ENCODE measurements around the gene BCAT1. TPM values are rescaled to one million over a fixed set of nuclear protein-coding genes. Genes with fewer than 3 reads are reported as not detected.

Gene BCAT1
- total and polyA plus RNA-seq, 2 of the 8 experiments (the other 6 are each of a cell fraction or from before 2014, with no cell fraction given) = 19.7 to 263 TPM

DNA sequence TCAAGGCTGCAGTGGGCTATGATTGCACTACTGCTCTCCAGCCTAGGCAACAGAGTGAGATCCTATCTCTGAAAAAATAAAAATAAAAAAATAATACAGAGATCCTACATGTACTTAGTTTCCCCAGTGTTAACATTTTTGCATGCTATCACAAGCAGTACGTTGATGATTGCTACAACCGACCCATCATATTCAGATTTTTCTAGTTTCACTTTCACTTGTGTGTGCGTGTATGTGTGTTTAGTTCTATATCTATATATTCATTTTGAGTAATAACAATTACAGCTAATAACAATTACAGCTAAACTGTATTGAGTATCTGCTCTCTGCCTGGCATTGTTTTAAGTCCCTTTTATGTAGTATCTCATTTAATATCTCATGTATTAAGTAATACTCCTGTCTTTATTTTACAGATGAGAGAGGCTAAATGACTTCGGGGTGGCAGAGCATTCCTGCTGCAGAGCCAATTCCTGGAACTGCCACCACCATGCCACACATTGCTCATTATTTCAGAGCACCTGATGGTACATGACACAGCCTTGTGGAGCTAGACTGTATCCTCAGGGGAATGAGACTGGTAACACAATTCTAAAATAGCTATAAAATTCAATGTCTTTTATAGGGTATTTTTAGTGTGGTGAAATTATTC is 153.1 kb downstream of the BCAT1 start:
- H2AK5ac ChIP-seq (ENCODE audit: low read depth, low read length) = no peak overlapping the region
- H4K8ac ChIP-seq (ENCODE audit: extremely low read depth, insufficient read depth, low read length) = no peak overlapping the region
- no peak overlapping the region for H2BK15ac ChIP-seq (ENCODE audit: low read length)
- no peaks in the 10 kb centered on the region for H3K27me3 ChIP-seq (replicated peaks in 1 of 4; ENCODE audit: control insufficient read depth in 3 of 4, extremely low read depth in 1 of 4, insufficient read depth in 3 of 4, low read length in 3 of 4)
- DNase-seq (ENCODE audit: low read depth in 1 of 2, low spot score in 2 of 2) (no peak), FAIRE-seq (no peak)
- no peak overlapping the region for H2BK5ac ChIP-seq (ENCODE audit: low read depth, low read length)
- no peaks in the 10 kb centered on the region for H3K23me2 ChIP-seq (ENCODE audit: low read depth, low read length)
- H3K18ac ChIP-seq (ENCODE audit: extremely low read depth, low read length) = no peak overlapping the region
- no peak overlapping the region for H2BK120ac ChIP-seq (replicated peaks; ENCODE audit: low read depth, low read length)
- H3K9me3 ChIP-seq (ENCODE audit: insufficient read depth in 2 of 2, low read depth in 1 of 2, low read length in 1 of 2) = no peaks in the 10 kb centered on the region
- no peak overlapping the region for H3K56ac ChIP-seq (replicated peaks; ENCODE audit: insufficient read length, low read depth, low read length)
- H2BK20ac ChIP-seq (ENCODE audit: low read length) = no peak overlapping the region
- H3K79me1 ChIP-seq (ENCODE audit: low read depth, low read length) = no peaks in the 10 kb centered on the region
- H3K4me3 ChIP-seq (ENCODE audit: extremely low read depth in 1 of 4, insufficient read depth in 2 of 4, low read depth in 3 of 4, low read length in 4 of 4) = no peak overlapping the region
- 90% methylated on average over 4 of the region's 4 CpGs; no CpG with 5 or more reads in 1 of the 2 experiments for WGBS, 2 experiments (ENCODE audit: extremely low coverage in 1 of 2, insufficient coverage in 1 of 2, insufficient read length in 1 of 2, insufficient replicate concordance in 2 of 2, low coverage in 1 of 2, low lambda C conversion rate in 2 of 2, missing lambda C conversion rate in 1 of 2)
- no peak overlapping the region for H3K23ac ChIP-seq (ENCODE audit: insufficient read length)
- no peak overlapping the region for H4K91ac ChIP-seq (replicated peaks; ENCODE audit: insufficient read length, low read length)
- CTCF ChIA-PET (ENCODE audit: partially characterized antibody) = interaction anchor here (0.5 to 1.9 kb wide), 2 partner anchors 9 to 897 kb away, joined by 3 to 7 read pairs; no protein-coding TSS in a partner anchor
- H3K36me3 ChIP-seq (ENCODE audit: control insufficient read depth in 2 of 4, insufficient read depth in 4 of 4, low read length in 3 of 4) = no peaks in the 10 kb centered on the region
- H2AFZ ChIP-seq (ENCODE audit: low read length) = no peak overlapping the region
- H3K79me2 ChIP-seq (ENCODE audit: control insufficient read depth in 1 of 2, insufficient read depth in 2 of 2, low read length in 2 of 2) = no peaks in the 10 kb centered on the region
- H3K14ac ChIP-seq (ENCODE audit: insufficient read length) = no peak overlapping the region
- H3K4me1 ChIP-seq (replicated peaks in 1 of 4; ENCODE audit: control insufficient read depth in 3 of 4, insufficient read depth in 4 of 4, low read length in 3 of 4) = no peaks in the 10 kb centered on the region
- POLR2A ChIA-PET (ENCODE audit: partially characterized antibody) = interaction anchor here (2.1 kb wide), 1 partner anchor 15 kb away, joined by 8 read pairs; no protein-coding TSS in a partner anchor
- no peak overlapping the region for H3K4me2 ChIP-seq (ENCODE audit: insufficient read depth in 1 of 2, low read depth in 2 of 2, low read length in 2 of 2)
- H2BK12ac ChIP-seq (ENCODE audit: low read depth, low read length) = no peak overlapping the region
- H3K4ac ChIP-seq (replicated peaks; ENCODE audit: insufficient read length, low read depth, low read length) = no peak overlapping the region
- no peaks in the 10 kb centered on the region for H4K20me1 ChIP-seq (replicated peaks in 1 of 2; ENCODE audit: control insufficient read depth in 1 of 2, insufficient read depth in 2 of 2, low read length in 2 of 2)
- H3K9ac ChIP-seq (replicated peaks in 1 of 4; ENCODE audit: extremely low read depth in 1 of 4, low read depth in 3 of 4, low read length in 3 of 4) = no peak overlapping the region
- H4K5ac ChIP-seq (ENCODE audit: insufficient read length, low read depth, low read length) = no peak overlapping the region
- H3K27ac ChIP-seq (ENCODE audit: low read depth, low read length) = no peak overlapping the region
- no peak for TF ChIP-seq SP1 (IDR thresholded peaks at IDR 0.05; ENCODE audit: low read depth, low read length)
- TF ChIP-seq SIX5 (IDR thresholded peaks at IDR 0.05; ENCODE audit: low read depth, low read length) = no peak
- TF ChIP-seq SAP30 (IDR thresholded peaks at IDR 0.05; ENCODE audit: insufficient read depth, insufficient replicate concordance, low read length) = no peak
- TF ChIP-seq KDM1A (IDR thresholded peaks at IDR 0.05; ENCODE audit: borderline replicate concordance, low read length) = no peak
- TF ChIP-seq CREB1 (IDR thresholded peaks at IDR 0.05) = no peak

Measured in H1 (cell line).